Skeletal muscle tissue (tissue), 4 donors: ENCODE results near the gene FMN1. TPM values are rescaled to one million over a fixed set of nuclear protein-coding genes. Genes with fewer than 3 reads are reported as not detected.

Experiments
- H3K27ac ChIP-seq: one replicate; pipeline ENCODE4 v1.7.0; 2013; ENCODE audit warnings: mild to moderate bottlenecking, low read depth, low read length, inconsistent platforms
- H3K27me3 ChIP-seq, 3 donors: one replicate each; pipeline ENCODE4 v1.7.0; 2013; ENCODE audit warnings: low read length in 3 of 3; ENCODE audit not compliant: control insufficient read depth in 3 of 3, insufficient read depth in 3 of 3
- H3K36me3 ChIP-seq, 3 donors: one replicate each; pipeline ENCODE4 v1.7.0; 2013; ENCODE audit warnings: low read length in 3 of 3; ENCODE audit not compliant: control insufficient read depth in 3 of 3, insufficient read depth in 3 of 3
- H3K4me1 ChIP-seq, 3 donors: one replicate each; pipeline ENCODE4 v1.7.0; 2013; ENCODE audit warnings: low read length in 3 of 3, mild to moderate bottlenecking in 3 of 3; ENCODE audit not compliant: control insufficient read depth in 3 of 3, insufficient read depth in 3 of 3
- H3K4me3 ChIP-seq, 3 donors: one replicate each; pipeline ENCODE4 v1.7.0; 2013; ENCODE audit warnings: low read length in 3 of 3
- H3K9ac ChIP-seq, 3 donors: one replicate each; pipeline ENCODE4 v1.7.0; 2013; ENCODE audit warnings: low read length in 3 of 3, mild to moderate bottlenecking in 3 of 3, moderate library complexity in 2 of 3, low read depth in 1 of 3
- H3K9me3 ChIP-seq, 3 donors: one replicate each; pipeline ENCODE4 v1.7.0; 2013; ENCODE audit warnings: low read length in 3 of 3; ENCODE audit not compliant: control insufficient read depth in 3 of 3
- total RNA-seq: library from RNA; depleted of rRNA; stranded (reverse); fragments of >200 nt; gene quantifications from one replicate; pipeline ENCODE4 v1.2.3, GENCODE V29; 2014
- donor health status: Osteomylitis.

The FMN1 gene
- total RNA-seq, 1 donor from 2014 or later: 3.7 TPM

- Histone ChIP-seq H3K27me3 (no peaks in the 10 kb centered on the region), H3K9ac (no peak overlapping the region), H3K4me1 (no peaks in the 10 kb centered on the region), H3K27ac (no peak overlapping the region), H3K9me3 (no peaks in the 10 kb centered on the region), H3K36me3 (no peaks in the 10 kb centered on the region), H3K4me3 (no peak overlapping the region)
Observed at GRCh38 chr15:32807331-32807730, 387.2 kb downstream of the FMN1 start.

DNA sequence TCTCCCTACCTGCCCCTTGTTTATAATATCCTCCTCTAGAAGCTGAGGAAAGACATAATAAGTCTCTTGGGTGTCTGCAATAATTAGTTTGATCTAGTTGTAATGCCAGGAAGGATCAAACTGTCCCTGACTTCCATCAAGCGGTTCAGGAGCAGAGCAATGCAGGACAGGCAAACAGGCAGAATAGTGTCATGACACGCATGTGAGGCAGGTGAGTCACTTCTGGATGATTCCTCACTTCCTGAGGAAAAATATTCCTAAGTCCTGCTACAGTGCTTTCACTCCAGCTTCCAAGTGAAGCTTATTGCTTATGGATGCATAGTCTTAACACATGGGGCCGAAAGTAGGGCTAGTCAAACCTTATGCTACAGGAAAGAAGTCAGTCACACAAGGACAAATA is 390.9 kb downstream of the FMN1 start:
- H3K36me3 ChIP-seq: no peaks in the 10 kb centered on the region
- no peak overlapping the region for H3K4me3 ChIP-seq
- H3K9ac ChIP-seq: no peak overlapping the region
- no peaks in the 10 kb centered on the region for H3K27me3 ChIP-seq
- H3K4me1 ChIP-seq: no peaks in the 10 kb centered on the region
- no peaks in the 10 kb centered on the region for H3K9me3 ChIP-seq
- H3K27ac ChIP-seq: no peak overlapping the region

- Histone ChIP-seq H3K27me3 (no peaks in the 10 kb centered on the region), H3K36me3 (no peaks in the 10 kb centered on the region), H3K4me1 (no peaks in the 10 kb centered on the region), H3K9me3 (no peaks in the 10 kb centered on the region), H3K27ac (no peak overlapping the region), H3K4me3 (no peak overlapping the region), H3K9ac (no peak overlapping the region)
Observed at GRCh38 chr15:32802286-32802936, 392.1 kb downstream of the FMN1 start.

DNA sequence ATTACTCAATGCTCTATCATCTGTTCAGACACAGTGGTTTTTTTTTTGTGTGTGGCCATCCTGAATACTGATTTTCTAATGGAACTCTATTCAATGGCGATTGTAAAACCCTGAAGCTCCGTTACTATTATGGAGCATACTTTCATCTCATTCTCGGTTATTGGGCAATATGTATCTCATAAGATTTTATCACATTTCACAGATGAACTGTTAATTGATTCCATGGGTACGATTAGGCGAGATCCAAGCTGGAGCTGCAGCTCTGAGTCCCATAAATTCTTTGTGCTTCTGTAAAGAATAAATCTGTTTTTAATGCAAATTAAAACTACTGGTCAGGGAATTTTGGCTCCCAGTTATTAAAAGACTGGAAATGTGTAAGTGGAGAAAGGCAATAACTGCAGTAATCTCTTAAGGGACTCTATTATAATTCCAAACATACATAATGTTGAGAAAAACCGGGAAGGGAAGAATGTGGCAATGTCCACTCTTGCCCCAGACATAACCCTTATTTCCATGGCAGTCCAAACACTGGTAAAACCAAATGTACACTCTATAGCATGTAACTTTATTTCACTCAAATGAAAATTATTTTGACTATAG is 394.5 kb downstream of the FMN1 start:
- no peak overlapping the region for H3K9ac ChIP-seq
- no peak overlapping the region for H3K27ac ChIP-seq
- no peak overlapping the region for H3K4me3 ChIP-seq
- H3K27me3 ChIP-seq: no peaks in the 10 kb centered on the region
- H3K9me3 ChIP-seq: no peaks in the 10 kb centered on the region
- no peaks in the 10 kb centered on the region for H3K36me3 ChIP-seq
- no peaks in the 10 kb centered on the region for H3K4me1 ChIP-seq

- no peak overlapping the region for H3K9ac ChIP-seq
- no peaks in the 10 kb centered on the region for H3K36me3 ChIP-seq
- H3K9me3 ChIP-seq: no peaks in the 10 kb centered on the region
- no peaks in the 10 kb centered on the region for H3K4me1 ChIP-seq
- H3K27ac ChIP-seq: no peak overlapping the region
- H3K4me3 ChIP-seq: no peak overlapping the region
- no peaks in the 10 kb centered on the region for H3K27me3 ChIP-seq
Observed at GRCh38 chr15:32796856-32797255, 397.7 kb downstream of the FMN1 start.

- H3K4me1 ChIP-seq: no peaks in the 10 kb centered on the region
- H3K4me3 ChIP-seq: no peak overlapping the region
- no peaks in the 10 kb centered on the region for H3K27me3 ChIP-seq
- no peaks in the 10 kb centered on the region for H3K36me3 ChIP-seq
- no peaks in the 10 kb centered on the region for H3K9me3 ChIP-seq
- H3K27ac ChIP-seq: no peak overlapping the region
- no peak overlapping the region for H3K9ac ChIP-seq
Observed at GRCh38 chr15:32794973-32795372, 399.5 kb downstream of the FMN1 start.

DNA sequence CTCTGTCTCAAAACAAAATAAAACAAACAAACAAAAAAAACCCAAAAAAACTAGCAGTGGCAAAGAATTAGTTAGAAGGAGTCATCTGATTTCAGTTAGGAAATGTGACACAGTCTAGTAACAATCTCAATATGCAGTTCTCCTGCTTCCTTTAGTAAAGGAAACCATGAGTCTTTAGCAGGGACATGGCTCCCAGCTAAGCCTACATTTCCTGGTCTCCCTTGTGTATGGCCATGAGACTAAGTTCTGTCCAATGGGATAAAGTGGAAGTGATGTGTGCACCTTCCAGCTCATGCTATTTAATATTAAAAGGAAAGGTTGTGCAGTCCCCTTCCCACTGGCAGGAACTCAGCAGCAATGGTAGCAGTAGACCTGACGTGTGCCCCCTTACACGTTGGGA is 402.1 kb downstream of the FMN1 start:
- no peak overlapping the region for H3K4me3 ChIP-seq
- H3K9ac ChIP-seq: no peak overlapping the region
- H3K27ac ChIP-seq: no peak overlapping the region
- no peaks in the 10 kb centered on the region for H3K4me1 ChIP-seq
- no peaks in the 10 kb centered on the region for H3K36me3 ChIP-seq
- H3K27me3 ChIP-seq: no peaks in the 10 kb centered on the region
- H3K9me3 ChIP-seq: no peaks in the 10 kb centered on the region

DNA sequence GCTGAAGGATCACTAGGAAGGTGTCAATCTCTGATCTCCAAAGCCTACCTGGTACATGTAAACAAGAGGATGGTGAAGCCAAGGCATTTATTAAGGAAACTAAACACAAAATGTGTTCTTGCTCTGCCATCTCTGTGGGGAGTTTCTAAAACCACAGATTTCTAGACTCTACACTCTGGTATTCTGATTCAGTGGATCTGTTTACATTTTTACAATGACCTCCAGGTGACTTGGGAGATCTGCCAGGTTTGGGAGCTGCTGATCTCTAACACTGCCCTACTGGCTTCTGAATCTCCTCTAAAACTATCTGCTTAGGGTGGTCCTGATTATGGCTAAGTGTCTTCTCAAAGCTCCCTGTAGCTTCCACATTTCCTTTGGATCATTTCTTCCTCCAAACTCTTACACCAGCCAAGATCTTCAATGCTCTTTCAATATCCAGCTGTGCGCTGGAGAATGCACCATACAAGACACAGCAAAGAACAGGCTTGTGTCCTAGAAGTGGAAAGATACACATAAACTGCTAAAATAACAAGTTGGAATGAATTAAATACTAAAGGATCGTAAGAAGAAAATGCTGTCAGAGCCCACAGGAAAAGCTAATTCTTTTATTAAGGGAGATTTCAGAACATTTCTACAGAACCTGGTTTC is 404.0 kb downstream of the FMN1 start:
- Histone ChIP-seq H3K9ac (no peak overlapping the region), H3K4me1 (no peaks in the 10 kb centered on the region), H3K27ac (no peak overlapping the region), H3K9me3 (no peaks in the 10 kb centered on the region), H3K36me3 (no peaks in the 10 kb centered on the region), H3K4me3 (no peak overlapping the region), H3K27me3 (no peaks in the 10 kb centered on the region)

GRCh38 chr15:32787949-32788348 is 406.6 kb downstream of the FMN1 start:
- H3K4me1 ChIP-seq: no peaks in the 10 kb centered on the region
- no peak overlapping the region for H3K27ac ChIP-seq
- no peaks in the 10 kb centered on the region for H3K27me3 ChIP-seq
- H3K9ac ChIP-seq: no peak overlapping the region
- H3K9me3 ChIP-seq: no peaks in the 10 kb centered on the region
- no peak overlapping the region for H3K4me3 ChIP-seq
- H3K36me3 ChIP-seq: no peaks in the 10 kb centered on the region

GRCh38 chr15:32786906-32787305 is 407.6 kb downstream of the FMN1 start:
- Histone ChIP-seq H3K4me1 (no peaks in the 10 kb centered on the region), H3K27ac (no peak overlapping the region), H3K9ac (no peak overlapping the region), H3K27me3 (no peaks in the 10 kb centered on the region), H3K36me3 (no peaks in the 10 kb centered on the region), H3K9me3 (no peaks in the 10 kb centered on the region), H3K4me3 (no peak overlapping the region)
